GM18505 (cell line): ENCODE results near the gene CTNNBL1.

Experiments used
- ATAC-seq: cut with Tn5 transposase; IDR thresholded peaks from one replicate; pipeline ENCODE4 v1.9.1; 2021; ENCODE audit not compliant: unreplicated experiment
- POLR2A ChIP-seq: IDR thresholded peaks from 4 replicates; pipeline ENCODE4 v1.6.1; 2011; ENCODE audit warnings: borderline replicate concordance; ENCODE audit not compliant: insufficient read depth, insufficient read length; ENCODE audit errors: extremely low read depth

The CTNNBL1 gene

GRCh38 chr20:37896932-37897548 lies 203.2 kb downstream of the CTNNBL1 start:
- TF ChIP-seq POLR2A, result no peak
- no peak for ATAC-seq

GRCh38 chr20:37898233-37899104 lies 204.6 kb downstream of the CTNNBL1 start:
- TF ChIP-seq POLR2A, result no peak
- no peak for ATAC-seq

- no peak for ATAC-seq
- no peak for TF ChIP-seq POLR2A
These were observed 205.5 kb downstream of the CTNNBL1 start for GRCh38 chr20:37899105-37900045.

GRCh38 chr20:37901240-37901639 lies 207.4 kb downstream of the CTNNBL1 start:
- TF ChIP-seq POLR2A, result no peak

GRCh38 chr20:37901654-37902503 lies 208.0 kb downstream of the CTNNBL1 start:
- no peak for ATAC-seq
- no peak for TF ChIP-seq POLR2A

More at GRCh38 chr20:37901240-37901639, 207.4 kb downstream of the CTNNBL1 start:
- no peak for ATAC-seq

- no peak for TF ChIP-seq POLR2A
- ATAC-seq, result no peak
These were observed 208.9 kb downstream of the CTNNBL1 start, which contains the start of gene VSTM2L for GRCh38 chr20:37902504-37903313. TSS of gene VSTM2L (plus strand) at chr20:37903127. CDS start at chr20:37903351, 224 bp downstream.

- no peak for ATAC-seq
- TF ChIP-seq POLR2A, result no peak
These were observed 209.6 kb downstream of the CTNNBL1 start for GRCh38 chr20:37903317-37904007.

GRCh38 chr20:37904008-37904642 lies 210.3 kb downstream of the CTNNBL1 start:
- TF ChIP-seq POLR2A, result no peak
- ATAC-seq, result no peak

- no peak for TF ChIP-seq POLR2A
- ATAC-seq, result no peak
These were observed 211.1 kb downstream of the CTNNBL1 start for GRCh38 chr20:37904845-37905373.
